ENCODE measurements around the gene SLC38A10. TPM values are rescaled to one million over a fixed set of nuclear protein-coding genes. Genes with fewer than 3 reads are reported as not detected.

The SLC38A10 gene
- total RNA-seq, 1 experiment from 2014 or later, result 20.8 TPM

GRCh38 chr17:81306491-81306890 is 11.4 kb upstream of the SLC38A10 start:
- no peaks in the 10 kb centered on the region for H3K9me3 ChIP-seq (ENCODE audit: low read length)
- H3K36me3 ChIP-seq (ENCODE audit: insufficient read depth, low read length), result no peaks in the 10 kb centered on the region
- H3K4me3 ChIP-seq (ENCODE audit: low read length), result no peak overlapping the region
- H4K20me1 ChIP-seq (ENCODE audit: insufficient read depth, low read depth, low read length), result no peaks in the 10 kb centered on the region; the same call in 1 of the 2 replicates
- no peak overlapping the region for H3K4me2 ChIP-seq (ENCODE audit: low read depth, low read length, poor library complexity, severe bottlenecking)
- no peak overlapping the region for H3K27ac ChIP-seq (ENCODE audit: low read length)
- no peaks in the 10 kb centered on the region for H3K4me1 ChIP-seq (ENCODE audit: low read length)
- H3K79me2 ChIP-seq (ENCODE audit: low read length), result no peaks in the 10 kb centered on the region
- DNase-seq, result no peak
- H3K9me2 ChIP-seq (replicated peaks; ENCODE audit: insufficient read depth, low read length), result no peaks in the 10 kb centered on the region
- H3K9ac ChIP-seq (ENCODE audit: low read length), result no peak overlapping the region
- no peak overlapping the region for H2AFZ ChIP-seq (ENCODE audit: low read length)
- no peaks in the 10 kb centered on the region for H3K27me3 ChIP-seq (ENCODE audit: low read length)

DNA sequence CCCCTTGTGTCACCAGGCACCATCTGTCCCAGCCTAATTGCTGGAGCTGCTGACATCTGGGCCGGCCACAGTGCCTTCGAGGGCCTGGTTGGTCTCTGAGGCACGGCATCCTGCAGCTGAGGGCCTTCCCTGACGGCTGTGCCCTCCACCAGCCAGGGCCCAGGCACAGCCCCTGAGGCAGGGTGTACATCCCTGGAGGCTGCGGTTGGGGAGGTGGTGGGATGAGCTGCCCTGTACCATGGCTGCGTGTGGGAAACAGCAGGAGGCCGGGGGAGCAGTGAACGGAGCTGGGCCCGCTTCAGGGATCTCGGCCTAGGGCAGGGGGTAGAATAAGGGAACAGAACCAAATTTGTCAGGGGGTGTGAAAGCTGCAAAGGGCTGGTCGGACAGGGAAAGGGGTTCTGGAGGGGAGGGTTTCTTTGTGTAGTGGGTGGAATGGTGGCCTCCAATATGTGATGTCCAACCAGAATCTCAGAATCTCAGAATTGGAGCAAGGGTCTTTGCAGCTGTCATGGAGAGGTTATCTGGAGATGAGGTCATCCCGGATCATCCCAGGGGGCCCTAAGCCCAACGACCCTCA is 10.0 kb upstream of the SLC38A10 start:
- Histone ChIP-seq H2AFZ (ENCODE audit: low read length) (no peak overlapping the region), H3K4me2 (ENCODE audit: low read depth, low read length, poor library complexity, severe bottlenecking) (no peak overlapping the region), H3K9me2 (replicated peaks; ENCODE audit: insufficient read depth, low read length) (no peaks in the 10 kb centered on the region), H3K9me3 (ENCODE audit: low read length) (no peaks in the 10 kb centered on the region), H3K4me1 (ENCODE audit: low read length) (no peaks in the 10 kb centered on the region), H3K27ac (ENCODE audit: low read length) (no peak overlapping the region), H3K4me3 (ENCODE audit: low read length) (no peak overlapping the region), H3K36me3 (ENCODE audit: insufficient read depth, low read length) (no peaks in the 10 kb centered on the region), H3K9ac (ENCODE audit: low read length) (no peak overlapping the region), H3K27me3 (ENCODE audit: low read length) (no peaks in the 10 kb centered on the region), H3K79me2 (ENCODE audit: low read length) (no peaks in the 10 kb centered on the region), H4K20me1 (ENCODE audit: insufficient read depth, low read depth, low read length) (no peaks in the 10 kb centered on the region; the same call in 1 of the 2 replicates)
- no peak for DNase-seq

- Histone ChIP-seq H3K4me1 (ENCODE audit: low read length) (no peaks in the 10 kb centered on the region), H4K20me1 (ENCODE audit: insufficient read depth, low read depth, low read length) (no peaks in the 10 kb centered on the region; the same call in 1 of the 2 replicates), H3K79me2 (ENCODE audit: low read length) (no peaks in the 10 kb centered on the region), H2AFZ (ENCODE audit: low read length) (no peak overlapping the region), H3K9me2 (replicated peaks; ENCODE audit: insufficient read depth, low read length) (no peaks in the 10 kb centered on the region), H3K27ac (ENCODE audit: low read length) (no peak overlapping the region), H3K4me2 (ENCODE audit: low read depth, low read length, poor library complexity, severe bottlenecking) (no peak overlapping the region), H3K9ac (ENCODE audit: low read length) (no peak overlapping the region), H3K27me3 (ENCODE audit: low read length) (no peaks in the 10 kb centered on the region), H3K36me3 (ENCODE audit: insufficient read depth, low read length) (no peaks in the 10 kb centered on the region), H3K4me3 (ENCODE audit: low read length) (no peak overlapping the region), H3K9me3 (ENCODE audit: low read length) (no peaks in the 10 kb centered on the region)
- DNase-seq, result no peak
Measured at GRCh38 chr17:81304196-81305015, 9.3 kb upstream of the SLC38A10 start.

GRCh38 chr17:81303385-81303784 is 8.3 kb upstream of the SLC38A10 start:
- Histone ChIP-seq H4K20me1 (ENCODE audit: insufficient read depth, low read depth, low read length) (no peaks in the 10 kb centered on the region; the same call in 1 of the 2 replicates), H3K9me2 (replicated peaks; ENCODE audit: insufficient read depth, low read length) (no peaks in the 10 kb centered on the region), H3K9me3 (ENCODE audit: low read length) (no peaks in the 10 kb centered on the region), H3K79me2 (ENCODE audit: low read length) (no peaks in the 10 kb centered on the region), H3K9ac (ENCODE audit: low read length) (no peak overlapping the region), H3K4me3 (ENCODE audit: low read length) (no peak overlapping the region), H3K36me3 (ENCODE audit: insufficient read depth, low read length) (no peaks in the 10 kb centered on the region), H3K4me1 (ENCODE audit: low read length) (no peaks in the 10 kb centered on the region), H3K27ac (ENCODE audit: low read length) (no peak overlapping the region), H3K4me2 (ENCODE audit: low read depth, low read length, poor library complexity, severe bottlenecking) (no peak overlapping the region), H2AFZ (ENCODE audit: low read length) (no peak overlapping the region), H3K27me3 (ENCODE audit: low read length) (no peaks in the 10 kb centered on the region)
- DNase-seq, result no peak

- Histone ChIP-seq H3K4me2 (ENCODE audit: low read depth, low read length, poor library complexity, severe bottlenecking) (no peak overlapping the region), H3K27ac (ENCODE audit: low read length) (no peak overlapping the region)
Measured at GRCh38 chr17:81302861-81303333, 7.8 kb upstream of the SLC38A10 start.

GRCh38 chr17:81302324-81302723 is 7.2 kb upstream of the SLC38A10 start:
- Histone ChIP-seq H3K27me3 (ENCODE audit: low read length) (no peaks in the 10 kb centered on the region), H4K20me1 (ENCODE audit: insufficient read depth, low read depth, low read length) (no peaks in the 10 kb centered on the region; the same call in 1 of the 2 replicates), H3K9me3 (ENCODE audit: low read length) (no peaks in the 10 kb centered on the region), H3K4me2 (ENCODE audit: low read depth, low read length, poor library complexity, severe bottlenecking) (no peak overlapping the region), H3K4me3 (ENCODE audit: low read length) (no peak overlapping the region), H2AFZ (ENCODE audit: low read length) (no peak overlapping the region), H3K4me1 (ENCODE audit: low read length) (no peaks in the 10 kb centered on the region), H3K9me2 (replicated peaks; ENCODE audit: insufficient read depth, low read length) (no peaks in the 10 kb centered on the region), H3K79me2 (ENCODE audit: low read length) (no peaks in the 10 kb centered on the region), H3K36me3 (ENCODE audit: insufficient read depth, low read length) (no peaks in the 10 kb centered on the region), H3K27ac (ENCODE audit: low read length) (no peak overlapping the region), H3K9ac (ENCODE audit: low read length) (no peak overlapping the region)
- no peak for DNase-seq

More at GRCh38 chr17:81302861-81303333, 7.8 kb upstream of the SLC38A10 start:
- no peaks in the 10 kb centered on the region for H3K9me3 ChIP-seq (ENCODE audit: low read length)
- no peaks in the 10 kb centered on the region for H3K9me2 ChIP-seq (replicated peaks; ENCODE audit: insufficient read depth, low read length)
- no peaks in the 10 kb centered on the region; the same call in 1 of the 2 replicates for H4K20me1 ChIP-seq (ENCODE audit: insufficient read depth, low read depth, low read length)
- no peaks in the 10 kb centered on the region for H3K79me2 ChIP-seq (ENCODE audit: low read length)
- H3K4me3 ChIP-seq (ENCODE audit: low read length), result no peak overlapping the region
- no peaks in the 10 kb centered on the region for H3K27me3 ChIP-seq (ENCODE audit: low read length)
- no peak overlapping the region for H2AFZ ChIP-seq (ENCODE audit: low read length)
- H3K4me1 ChIP-seq (ENCODE audit: low read length), result no peaks in the 10 kb centered on the region
- H3K9ac ChIP-seq (ENCODE audit: low read length), result no peak overlapping the region
- peak; percentile 56 for DNase-seq
- no peaks in the 10 kb centered on the region for H3K36me3 ChIP-seq (ENCODE audit: insufficient read depth, low read length)

DNA sequence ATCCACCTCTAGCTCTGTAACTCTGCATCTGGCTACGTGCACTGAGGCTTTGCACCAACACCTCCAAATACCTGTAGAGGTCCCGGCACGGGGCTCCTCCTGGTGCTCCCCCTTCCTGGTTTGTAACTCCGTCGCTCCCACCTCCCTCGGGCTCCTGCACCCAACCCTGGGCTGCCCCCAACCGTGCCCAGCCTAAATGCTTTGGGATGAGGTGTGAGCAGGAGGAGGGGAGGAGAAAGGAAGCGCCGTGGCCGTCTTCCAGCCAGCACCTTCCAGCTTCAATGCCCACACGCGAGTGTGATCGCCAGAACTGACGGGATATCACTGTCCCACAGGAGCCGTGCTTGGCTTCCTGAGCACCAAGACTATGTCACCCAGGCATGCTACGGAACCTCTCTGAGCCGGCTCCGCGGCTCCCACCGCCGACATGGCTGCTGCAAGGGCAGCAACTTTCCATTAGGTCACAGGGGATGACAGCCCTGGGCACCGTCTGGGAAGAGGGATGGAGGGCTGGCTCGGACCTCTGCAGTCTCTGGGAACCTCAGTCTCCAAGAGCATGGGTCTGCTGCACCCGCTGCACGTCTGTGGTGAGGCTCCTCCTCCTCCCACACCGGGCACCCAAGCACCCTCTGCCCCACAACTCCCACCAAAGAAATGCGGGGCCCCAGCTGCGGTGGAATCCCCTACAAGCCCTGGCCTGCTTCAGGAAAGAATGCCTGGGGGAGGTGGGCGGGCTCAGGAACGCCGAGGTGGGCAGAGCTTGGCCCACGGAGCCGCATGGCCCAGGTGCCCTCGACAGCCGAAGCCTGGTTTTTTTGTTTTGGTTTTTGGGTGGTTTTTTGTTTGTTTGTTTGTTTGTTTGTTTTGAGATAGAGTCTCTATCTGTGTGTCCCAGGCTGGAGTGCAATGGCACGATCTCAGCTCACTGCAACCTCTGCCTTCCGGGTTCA is 6.4 kb upstream of the SLC38A10 start:
- no peaks in the 10 kb centered on the region for H3K36me3 ChIP-seq (ENCODE audit: insufficient read depth, low read length)
- H3K4me2 ChIP-seq (ENCODE audit: low read depth, low read length, poor library complexity, severe bottlenecking), result no peak overlapping the region
- no peaks in the 10 kb centered on the region; the same call in 1 of the 2 replicates for H4K20me1 ChIP-seq (ENCODE audit: insufficient read depth, low read depth, low read length)
- H3K4me3 ChIP-seq (ENCODE audit: low read length), result no peak overlapping the region
- no peak overlapping the region for H3K27ac ChIP-seq (ENCODE audit: low read length)
- no peaks in the 10 kb centered on the region for H3K79me2 ChIP-seq (ENCODE audit: low read length)
- H3K27me3 ChIP-seq (ENCODE audit: low read length), result no peaks in the 10 kb centered on the region
- no peaks in the 10 kb centered on the region for H3K9me2 ChIP-seq (replicated peaks; ENCODE audit: insufficient read depth, low read length)
- no peak overlapping the region for H3K9ac ChIP-seq (ENCODE audit: low read length)
- no peaks in the 10 kb centered on the region for H3K9me3 ChIP-seq (ENCODE audit: low read length)
- H2AFZ ChIP-seq (ENCODE audit: low read length), result no peak overlapping the region
- DNase-seq, result no peak
- peaks cover 1% of the 10 kb centered on the region for H3K4me1 ChIP-seq (ENCODE audit: low read length)

All from Karpas-422 (cell line).